Bone marrow (tissue), 2 donors: ENCODE data around the gene ITGA3.

Source experiments
- DNase-seq, 2 donors: peaks; one replicate each; lab custom pipeline; 2025; lab: John Stamatoyannopoulos, UW

Gene ITGA3

DNA sequence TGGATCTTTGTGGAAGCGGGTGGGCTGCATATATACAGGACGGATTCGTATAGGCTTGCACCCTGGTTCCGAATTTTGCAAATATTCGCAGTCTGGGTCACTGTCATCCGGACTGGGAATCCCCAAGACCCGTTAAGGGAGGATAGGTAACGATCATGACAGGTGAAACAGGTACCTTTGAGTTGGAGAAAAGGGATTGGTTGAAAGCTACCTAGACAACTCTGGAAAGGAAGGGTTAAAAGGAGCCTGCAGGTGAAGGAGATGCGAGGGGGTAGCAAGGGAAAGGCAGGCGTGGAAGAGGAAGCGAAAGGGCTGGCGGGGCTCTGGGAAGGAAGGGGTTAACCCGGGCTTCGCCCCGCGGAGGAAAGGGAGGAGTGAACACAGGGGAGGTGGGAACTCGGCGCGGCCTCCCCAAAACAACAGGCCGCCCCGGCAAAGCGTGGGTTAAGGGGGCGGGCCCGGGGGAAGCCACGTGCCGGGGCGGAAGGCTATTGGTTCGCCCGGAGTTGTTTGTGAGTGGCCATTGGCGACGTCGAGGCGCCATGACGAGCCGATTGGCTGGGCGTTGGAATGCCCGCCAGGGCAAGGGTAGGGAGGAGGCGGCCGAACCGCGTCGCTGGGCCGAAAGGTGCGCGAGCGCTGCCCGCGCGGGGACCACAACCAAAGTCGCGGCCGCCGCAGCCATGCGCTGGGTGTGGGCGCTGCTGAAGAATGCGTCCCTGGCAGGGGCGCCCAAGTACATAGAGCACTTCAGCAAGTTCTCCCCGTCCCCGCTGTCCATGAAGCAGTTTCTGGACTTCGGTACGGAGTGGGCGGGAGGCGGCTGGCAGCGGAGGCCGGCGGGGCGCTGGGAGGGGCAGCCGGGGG, 39.1 kb downstream of the ITGA3 start, which contains the start of gene PDK2:
PDK2 (plus strand) TSS at position 599 of the 867 bp plus-strand sequence; CDS start at position 684, 85 bp downstream.
- DNase-seq: peak; percentile 66 to 88

DNA sequence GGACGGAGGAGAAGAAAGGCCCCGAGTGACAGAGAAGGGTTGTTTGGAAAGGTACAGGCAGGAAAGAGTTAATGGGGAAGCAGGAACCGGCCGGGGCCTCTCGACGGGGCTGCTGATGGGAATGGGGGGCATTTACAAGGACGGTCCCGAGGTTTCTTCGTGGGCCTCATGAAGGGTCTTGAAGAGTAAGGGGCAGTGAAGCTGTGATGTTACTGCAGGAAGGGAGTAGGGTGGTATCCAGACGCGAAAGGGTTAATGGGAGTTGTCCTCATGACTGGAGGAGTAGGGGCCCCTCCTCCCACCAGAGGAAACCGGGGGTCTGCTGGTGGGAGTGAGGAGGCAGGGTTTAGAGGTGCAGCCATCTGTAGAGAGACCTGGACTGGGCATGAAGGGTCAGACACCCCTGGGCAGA, 39.7 kb downstream of the ITGA3 start:
- no peak for DNase-seq

DNA sequence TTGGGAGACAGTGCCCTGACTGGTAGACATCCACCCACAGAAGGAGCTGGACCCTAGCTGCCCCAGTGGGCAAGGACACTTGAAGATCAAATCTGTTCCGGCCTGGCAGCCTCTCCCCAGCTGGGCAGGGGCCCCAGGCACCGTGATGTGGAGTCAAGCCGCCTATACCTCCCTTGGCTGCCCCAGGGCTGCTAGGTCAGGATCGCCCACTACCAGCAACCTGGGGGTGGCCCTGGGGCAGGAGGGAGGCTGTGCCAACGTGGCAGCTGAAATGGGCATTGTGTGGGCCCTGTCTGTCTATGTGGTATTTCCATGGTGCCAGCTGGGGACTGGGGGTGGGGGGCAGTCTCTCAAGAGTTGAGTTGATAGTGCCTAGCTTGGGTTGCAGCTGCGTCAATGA, 40.2 kb downstream of the ITGA3 start:
- no peak for DNase-seq

DNA sequence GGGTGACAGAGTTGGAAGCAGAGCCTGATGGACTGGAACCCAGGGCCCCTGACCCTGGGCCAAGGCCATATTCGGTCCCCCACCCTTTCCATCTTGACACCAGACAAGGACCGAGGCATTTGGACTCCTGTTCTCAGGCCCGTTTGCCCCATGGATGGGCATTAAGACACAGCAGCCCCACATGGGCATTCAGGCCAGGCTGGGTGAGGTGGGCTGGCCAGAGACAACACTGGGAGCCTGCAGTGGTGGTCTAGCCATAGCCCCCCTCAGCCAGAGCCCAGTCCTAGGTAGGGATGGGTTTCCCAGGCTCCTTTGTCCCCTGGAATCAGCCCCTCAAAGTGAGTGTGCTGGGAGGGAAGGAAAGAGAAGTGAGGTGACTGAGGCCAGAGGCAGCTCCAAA, 40.8 kb downstream of the ITGA3 start:
- no peak for DNase-seq

DNA sequence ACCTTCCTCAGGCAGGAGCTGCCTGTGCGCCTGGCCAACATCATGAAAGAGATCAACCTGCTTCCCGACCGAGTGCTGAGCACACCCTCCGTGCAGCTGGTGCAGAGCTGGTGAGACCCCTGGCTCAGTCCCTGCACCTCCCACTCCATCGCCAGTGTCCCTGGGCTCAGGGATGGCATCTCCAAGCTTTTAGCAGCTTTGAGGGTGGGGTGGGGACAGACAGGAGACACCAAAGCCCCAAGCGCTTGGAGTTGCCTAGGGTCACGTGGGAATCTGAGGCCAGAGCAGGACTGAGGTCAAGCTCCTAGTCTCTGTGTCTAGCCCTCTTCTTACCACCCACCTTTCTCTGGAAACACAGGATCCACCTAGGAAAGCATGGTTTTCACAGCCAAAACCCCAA, 41.5 kb downstream of the ITGA3 start:
- DNase-seq: no peak

DNA sequence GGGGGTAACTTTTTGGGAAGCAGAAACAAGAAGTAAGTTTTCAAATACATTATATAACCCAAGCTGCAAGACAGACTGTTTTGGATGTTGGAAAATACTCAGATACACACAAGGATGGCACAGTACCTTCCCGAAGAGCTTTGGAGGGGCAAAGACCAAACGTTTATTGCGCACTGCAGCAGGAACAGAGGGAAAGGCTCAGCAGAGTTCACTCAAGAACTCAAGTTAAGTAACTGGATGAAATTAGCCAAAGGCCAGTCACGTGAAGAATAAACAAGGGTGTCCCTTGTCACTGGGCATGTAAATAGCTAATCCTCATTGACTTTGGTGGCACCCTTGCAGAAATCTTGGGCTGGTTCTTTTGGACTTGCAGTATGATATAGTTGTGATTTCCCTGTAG, 42.0 kb downstream of the ITGA3 start:
- DNase-seq: no peak

DNA sequence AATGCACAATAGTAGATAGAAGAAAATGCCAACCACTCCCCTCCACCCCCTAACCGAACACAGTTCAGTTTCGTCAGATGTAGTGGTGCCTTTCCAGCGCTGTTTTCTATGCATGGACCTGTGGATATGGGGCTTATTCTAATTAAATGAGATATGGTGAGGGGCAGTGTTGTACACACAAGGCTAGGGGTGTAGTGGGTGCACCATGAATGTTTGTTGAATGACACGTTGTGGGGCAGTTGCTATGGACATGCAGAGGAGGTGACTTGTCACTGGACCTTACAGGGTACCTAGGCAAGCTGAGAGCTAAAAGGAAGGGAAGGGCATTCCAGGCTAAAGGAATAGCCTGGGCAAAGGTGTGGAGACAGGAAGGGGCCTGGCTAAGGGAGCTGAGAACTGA, 42.7 kb downstream of the ITGA3 start:
- DNase-seq: no peak

DNA sequence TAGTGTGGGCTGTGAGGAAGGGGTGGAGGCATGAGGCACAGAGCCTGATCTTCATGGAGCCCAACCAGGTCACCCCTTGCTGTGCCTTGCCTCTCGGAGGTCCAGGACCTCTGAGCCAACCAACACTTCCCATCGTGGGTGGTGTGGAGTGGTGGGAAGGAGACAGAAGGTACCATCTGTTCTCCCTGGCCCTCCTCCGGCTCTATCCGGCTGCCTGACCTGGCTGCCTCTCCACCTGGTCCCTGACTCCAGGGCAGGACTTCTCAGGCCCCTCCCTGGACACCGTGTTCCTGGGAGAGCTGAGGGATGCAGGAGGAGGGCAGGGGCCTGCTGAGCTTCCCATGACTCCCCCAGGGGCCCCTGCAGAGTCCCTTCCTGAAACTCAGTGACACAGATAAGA, 43.1 kb downstream of the ITGA3 start:
- DNase-seq: no peak

DNA sequence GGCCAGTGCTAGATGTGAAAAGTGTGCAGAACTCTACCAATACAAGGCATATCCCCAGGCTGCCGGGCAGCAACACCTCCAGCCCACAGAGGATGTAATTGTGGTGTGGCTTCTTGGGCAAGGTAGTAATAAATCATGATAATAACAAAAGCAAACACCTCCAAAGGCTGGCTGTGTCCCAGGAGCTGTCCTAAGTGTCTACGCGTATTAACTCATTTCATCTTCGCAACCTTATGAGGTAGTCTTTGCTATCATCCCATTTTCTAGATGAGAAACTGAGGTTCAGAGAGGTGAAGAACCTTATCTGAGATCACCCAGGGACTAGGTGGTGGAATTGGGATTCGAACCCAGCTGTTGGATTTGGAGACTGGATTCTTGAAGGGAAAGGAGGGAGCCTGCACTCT, 44.6 kb downstream of the ITGA3 start:
- no peak for DNase-seq

DNA sequence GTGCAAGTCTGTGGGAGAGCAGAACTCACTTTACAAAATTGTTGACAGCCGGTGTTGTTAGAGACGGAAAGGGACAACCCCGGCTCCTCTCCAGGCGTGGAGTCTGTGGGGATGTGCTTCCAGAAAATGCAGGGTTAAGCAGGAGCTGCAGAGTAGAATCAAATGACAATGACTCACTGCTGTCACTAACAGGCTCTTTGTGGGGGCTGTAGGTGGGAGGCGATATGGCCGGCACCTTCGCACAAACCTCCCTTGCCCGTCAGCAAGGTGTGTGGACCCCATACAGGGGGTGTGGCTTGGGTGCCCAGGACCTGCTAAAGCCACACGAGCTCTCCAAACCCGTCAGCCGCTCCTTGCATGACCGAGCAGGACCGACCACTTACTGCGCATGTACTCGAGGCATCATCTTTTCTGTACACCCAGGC, 45.0 kb downstream of the ITGA3 start:
- DNase-seq: no peak

DNA sequence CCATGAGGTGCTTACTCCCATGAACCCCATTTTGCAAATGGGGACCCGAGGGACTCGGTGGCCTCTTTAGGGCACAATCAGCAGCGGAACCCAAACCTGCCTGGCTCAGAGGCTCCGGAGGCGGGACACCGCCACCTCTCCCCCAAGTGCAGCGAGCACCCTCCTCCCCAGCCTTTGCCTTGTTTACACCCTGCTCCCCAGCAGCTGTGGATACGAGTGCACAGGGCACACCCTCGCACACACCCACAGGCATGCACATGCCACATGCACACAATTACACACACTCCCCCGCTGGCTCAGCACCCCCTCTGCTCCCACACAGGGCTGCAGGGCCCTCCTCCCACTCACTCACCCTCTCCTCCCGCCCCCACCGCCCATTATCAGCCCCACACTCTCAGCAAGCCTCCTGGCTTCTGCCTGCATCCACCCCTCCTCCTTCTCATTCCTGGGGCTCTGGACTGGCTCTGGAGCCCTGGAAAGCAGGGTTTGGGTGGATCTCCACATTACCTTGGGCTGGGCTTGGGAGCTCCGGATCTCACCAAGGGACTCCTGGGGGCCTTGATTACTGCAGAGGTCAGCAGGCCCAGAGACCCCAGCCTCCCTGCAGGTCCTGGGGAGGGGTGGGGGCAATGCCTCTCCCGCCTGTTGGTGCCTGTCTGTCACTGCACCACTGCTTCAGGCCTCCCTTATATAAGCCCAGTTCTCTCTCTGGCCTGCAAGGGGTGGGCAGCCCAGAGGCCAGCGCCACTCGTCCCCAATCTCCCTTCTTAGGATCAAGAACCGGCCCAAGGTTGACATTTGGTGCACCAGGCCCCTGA, 45.6 kb downstream of the ITGA3 start:
- DNase-seq: no peak

DNA sequence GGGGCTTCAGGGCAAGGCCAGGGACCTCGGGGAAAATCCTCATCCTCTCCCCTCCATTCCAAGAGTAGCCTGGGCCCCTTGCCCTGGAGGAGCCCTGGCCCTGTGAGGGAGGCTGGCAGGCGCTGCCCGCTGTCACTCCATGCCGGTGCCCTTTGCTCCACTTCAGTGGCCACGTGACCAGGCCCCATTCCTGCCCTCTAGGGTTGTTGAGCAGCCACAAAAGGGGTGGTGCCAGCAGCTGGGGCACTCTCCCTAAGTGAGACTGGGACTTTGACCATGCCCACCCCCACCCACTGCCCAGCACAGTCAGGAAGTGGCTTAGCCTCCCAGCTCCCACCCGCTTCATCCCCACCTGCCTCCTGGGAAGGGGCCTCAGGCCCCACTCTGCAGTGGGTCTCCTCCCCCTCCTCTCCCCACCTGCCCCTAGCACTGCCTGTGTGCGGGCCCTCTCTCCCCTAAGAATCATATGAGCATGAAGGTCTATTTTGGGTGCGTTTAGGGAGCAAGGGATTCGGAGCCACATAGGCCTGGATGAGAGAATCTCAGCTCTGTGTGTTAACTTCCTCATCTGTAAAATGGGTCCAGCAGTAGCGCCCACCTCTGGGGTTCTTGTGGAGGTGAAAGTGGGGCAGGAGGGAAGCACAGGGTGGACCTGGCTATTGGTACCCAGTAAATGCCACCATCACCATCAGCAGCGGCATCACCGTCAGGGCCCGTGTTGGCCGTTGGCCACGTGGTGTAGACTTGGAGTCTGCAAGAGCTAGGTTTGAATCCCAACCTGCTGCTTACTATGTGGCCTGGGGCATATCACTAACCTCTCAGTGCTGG, 46.5 kb downstream of the ITGA3 start:
- no peak for DNase-seq

DNA sequence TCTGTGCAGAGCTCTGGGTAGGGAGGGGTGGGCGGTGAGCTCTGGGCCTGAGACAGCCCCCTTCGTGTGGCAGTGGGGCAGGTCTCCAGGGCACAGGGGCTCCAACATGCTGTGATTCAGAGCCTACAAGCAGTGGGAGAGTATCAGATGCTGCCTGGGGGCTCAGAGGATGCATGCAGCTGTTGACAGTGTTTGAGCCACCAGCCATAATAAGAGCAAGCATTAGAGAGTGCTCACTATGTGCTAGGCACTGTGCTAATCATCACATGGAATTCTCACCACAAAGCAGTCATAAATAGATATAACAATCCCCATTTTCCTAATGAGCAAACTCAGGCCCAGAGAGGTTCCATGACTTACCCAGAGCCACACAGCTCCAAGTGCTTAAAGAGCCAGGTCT, 47.3 kb downstream of the ITGA3 start:
- DNase-seq: no peak

DNA sequence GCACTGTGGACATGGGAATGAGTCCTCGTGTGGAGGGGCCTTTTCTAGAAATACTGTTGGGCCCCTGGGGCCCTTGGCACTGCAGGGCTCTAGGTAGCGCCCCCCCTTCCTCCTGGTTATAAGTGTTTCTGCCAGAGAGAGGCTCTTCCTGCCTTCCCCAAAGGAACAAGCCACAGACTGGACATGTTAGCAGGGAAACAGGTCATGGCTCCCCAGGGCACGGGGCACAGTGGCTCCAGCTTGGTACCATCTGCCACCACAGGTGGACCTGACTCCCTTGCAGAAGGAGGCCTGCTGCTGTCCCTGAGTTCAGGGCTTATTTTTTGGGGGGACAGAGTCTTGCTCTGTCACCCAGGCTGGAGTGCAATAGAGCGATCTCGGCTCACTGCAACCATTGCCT, 48.0 kb downstream of the ITGA3 start:
- DNase-seq: no peak

DNA sequence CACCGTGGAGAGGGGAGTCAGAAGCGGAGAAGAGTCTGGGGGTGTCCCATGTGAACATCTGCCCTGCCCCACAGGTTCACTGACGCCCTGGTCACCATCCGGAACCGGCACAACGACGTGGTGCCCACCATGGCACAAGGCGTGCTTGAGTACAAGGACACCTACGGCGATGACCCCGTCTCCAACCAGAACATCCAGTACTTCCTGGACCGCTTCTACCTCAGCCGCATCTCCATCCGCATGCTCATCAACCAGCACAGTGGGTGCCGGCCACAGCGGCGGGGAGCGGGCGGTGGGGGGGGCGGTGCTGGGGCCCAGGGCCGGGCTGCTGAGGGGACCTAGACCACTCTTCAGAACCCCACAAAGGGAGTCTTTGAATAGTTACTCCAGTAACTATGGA, 49.9 kb downstream of the ITGA3 start:
- DNase-seq: no peak

DNA sequence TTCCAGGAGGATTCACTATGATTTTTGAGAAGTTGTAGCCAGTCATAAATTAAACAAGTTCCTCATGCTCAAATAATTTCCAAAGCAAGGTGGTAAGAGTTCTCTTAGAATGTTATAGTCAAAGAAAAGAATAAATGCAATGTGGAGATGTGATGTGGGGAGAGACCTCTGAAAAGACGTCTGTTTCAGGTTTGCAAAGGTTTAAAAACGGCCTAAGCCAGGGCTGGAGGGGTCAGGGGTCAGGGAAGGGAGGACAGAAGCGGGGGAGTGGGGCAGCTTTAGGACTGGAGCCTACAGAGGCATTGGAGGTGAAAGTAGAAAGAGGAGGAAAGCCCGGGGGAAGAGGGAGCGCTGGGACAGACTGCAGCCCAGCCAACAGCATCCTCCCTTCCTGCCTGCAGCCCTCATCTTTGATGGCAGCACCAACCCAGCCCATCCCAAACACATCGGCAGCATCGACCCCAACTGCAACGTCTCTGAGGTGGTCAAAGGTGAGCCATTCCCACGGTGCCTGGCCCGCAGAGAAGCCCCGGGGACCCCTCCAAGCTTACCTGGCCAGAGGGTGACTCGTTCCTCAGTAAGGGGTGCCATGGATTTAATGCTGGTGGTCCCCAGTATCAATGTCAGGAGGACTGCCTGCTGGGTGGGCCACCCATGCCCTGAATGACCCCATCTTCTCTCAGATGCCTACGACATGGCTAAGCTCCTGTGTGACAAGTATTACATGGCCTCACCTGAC, 50.7 kb downstream of the ITGA3 start:
- DNase-seq: no peak

DNA sequence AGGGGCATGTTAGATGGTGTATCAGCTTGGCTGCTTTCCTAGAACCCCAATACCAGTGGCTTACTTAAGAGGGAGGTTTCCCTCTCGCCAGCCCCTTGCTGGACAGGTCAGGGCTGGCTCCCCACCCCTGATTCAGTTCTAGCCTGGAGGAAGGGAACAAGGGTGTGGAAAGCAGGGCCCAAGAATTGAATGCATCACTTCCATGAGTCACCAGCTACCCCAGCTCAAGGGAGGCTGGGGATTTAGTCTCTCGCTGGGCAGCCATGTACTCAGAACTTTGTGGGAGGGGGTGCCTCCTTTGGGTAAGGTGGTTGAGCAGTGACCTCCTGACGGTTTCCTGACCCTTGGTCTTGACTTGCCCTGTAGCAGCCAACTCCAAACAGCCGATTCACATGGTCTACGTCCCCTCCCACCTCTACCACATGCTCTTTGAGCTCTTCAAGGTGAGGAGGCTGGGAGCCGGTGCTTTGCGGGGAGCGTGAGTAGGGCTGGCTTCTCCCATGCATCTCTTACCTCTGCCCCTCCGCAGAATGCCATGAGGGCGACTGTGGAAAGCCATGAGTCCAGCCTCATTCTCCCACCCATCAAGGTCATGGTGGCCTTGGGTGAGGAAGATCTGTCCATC, 52.0 kb downstream of the ITGA3 start:
- no peak for DNase-seq

DNA sequence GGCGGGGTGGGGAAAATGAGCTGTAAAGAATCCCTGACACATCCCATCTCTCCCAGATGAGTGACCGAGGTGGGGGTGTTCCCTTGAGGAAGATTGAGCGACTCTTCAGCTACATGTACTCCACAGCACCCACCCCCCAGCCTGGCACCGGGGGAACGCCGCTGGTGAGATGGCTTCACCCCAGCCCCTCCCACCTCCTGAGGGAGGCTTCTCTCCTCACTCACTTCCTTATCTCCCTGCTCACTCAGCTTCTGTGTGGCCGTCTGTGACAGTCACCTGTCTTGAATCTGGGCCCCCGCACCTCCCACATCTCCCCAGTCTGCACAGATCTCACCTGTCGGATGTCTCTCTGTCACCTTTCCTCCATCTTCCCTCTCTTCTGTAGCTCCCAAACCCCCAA, 52.6 kb downstream of the ITGA3 start:
- no peak for DNase-seq

DNA sequence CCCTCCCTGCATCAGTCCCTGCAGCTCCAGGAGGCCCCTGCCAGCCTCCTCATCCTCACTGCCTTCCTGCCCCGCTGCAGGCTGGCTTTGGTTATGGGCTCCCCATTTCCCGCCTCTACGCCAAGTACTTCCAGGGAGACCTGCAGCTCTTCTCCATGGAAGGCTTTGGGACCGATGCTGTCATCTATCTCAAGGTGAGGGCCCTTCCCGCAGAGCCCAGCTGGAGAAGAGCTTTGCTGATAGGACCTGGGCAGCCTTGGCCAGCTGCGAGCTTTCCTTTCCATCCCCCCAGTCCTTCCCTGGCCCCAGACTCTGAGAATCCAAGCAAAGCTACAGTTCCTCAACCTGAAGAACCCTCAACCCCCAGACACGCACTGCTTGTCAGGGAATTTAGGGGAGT, 53.3 kb downstream of the ITGA3 start:
- DNase-seq: no peak

DNA sequence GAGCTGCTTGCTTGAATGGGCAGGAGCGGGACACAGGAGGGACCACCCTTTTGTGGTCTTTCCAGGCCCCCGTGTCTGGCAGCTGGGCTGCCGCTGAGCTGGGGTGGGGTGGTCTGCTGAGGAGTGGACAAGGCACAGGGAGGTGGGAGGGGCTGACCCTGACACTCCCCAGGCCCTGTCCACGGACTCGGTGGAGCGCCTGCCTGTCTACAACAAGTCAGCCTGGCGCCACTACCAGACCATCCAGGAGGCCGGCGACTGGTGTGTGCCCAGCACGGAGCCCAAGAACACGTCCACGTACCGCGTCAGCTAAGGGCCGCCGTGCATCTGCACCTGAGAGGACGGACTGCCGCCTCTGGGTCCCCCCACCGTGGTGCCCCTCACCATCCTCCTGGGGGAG, 53.9 kb downstream of the ITGA3 start:
- no peak for DNase-seq
